LNCaP clone FGC (cell line): ENCODE data around the gene HLA-DQA1.

Source experiments
- DNase-seq: peaks from one replicate; pipeline ENCODE4 v3.0.0-alpha.2; 2011; ENCODE audit warnings: low read depth
- H3K4me3 ChIP-seq: 2 replicates; pipeline ENCODE4 v1.5.1; 2011; ENCODE audit warnings: mild to moderate bottlenecking, low read depth, low read length, control low read depth
- CTCF ChIP-seq: IDR thresholded peaks from 2 replicates; pipeline ENCODE4 v1.5.1; 2012; ENCODE audit warnings: mild to moderate bottlenecking; ENCODE audit not compliant: control insufficient read depth, insufficient read depth; ENCODE audit errors: extremely low read depth

Gene HLA-DQA1

GRCh38 chr6:32609731-32610640, 27.2 kb upstream of the HLA-DQA1 start:
- no peak for TF ChIP-seq CTCF
- H3K4me3 ChIP-seq: no peak overlapping the region
- peak; percentile 83 for DNase-seq

GRCh38 chr6:32610682-32611296, 26.4 kb upstream of the HLA-DQA1 start:
- DNase-seq: no peak
- no peak overlapping the region for H3K4me3 ChIP-seq
- no peak for TF ChIP-seq CTCF

DNA sequence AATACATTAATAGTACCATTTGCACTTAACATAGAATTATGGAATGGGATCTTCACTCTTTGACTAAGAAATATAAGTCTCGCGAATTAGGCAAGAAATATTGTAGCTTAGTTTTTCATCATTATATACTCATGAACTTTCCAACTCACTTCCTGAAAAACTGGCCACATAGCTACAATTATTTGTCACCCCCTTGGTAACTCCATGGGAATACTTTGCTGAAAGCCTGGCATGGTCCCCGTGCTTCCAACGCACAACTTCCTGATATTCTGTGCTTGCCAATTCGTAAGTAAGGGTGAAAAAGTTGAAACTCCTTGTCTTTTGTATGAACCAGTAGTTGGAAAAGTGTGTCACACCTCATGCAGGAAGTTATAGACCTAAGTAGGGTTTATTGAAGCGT, 23.7 kb upstream of the HLA-DQA1 start:
- TF ChIP-seq CTCF: no peak
- DNase-seq: no peak
- H3K4me3 ChIP-seq: no peak overlapping the region

GRCh38 chr6:32614366-32615081, 22.7 kb upstream of the HLA-DQA1 start:
- H3K4me3 ChIP-seq: no peak overlapping the region
- no peak for TF ChIP-seq CTCF
- DNase-seq: no peak

DNA sequence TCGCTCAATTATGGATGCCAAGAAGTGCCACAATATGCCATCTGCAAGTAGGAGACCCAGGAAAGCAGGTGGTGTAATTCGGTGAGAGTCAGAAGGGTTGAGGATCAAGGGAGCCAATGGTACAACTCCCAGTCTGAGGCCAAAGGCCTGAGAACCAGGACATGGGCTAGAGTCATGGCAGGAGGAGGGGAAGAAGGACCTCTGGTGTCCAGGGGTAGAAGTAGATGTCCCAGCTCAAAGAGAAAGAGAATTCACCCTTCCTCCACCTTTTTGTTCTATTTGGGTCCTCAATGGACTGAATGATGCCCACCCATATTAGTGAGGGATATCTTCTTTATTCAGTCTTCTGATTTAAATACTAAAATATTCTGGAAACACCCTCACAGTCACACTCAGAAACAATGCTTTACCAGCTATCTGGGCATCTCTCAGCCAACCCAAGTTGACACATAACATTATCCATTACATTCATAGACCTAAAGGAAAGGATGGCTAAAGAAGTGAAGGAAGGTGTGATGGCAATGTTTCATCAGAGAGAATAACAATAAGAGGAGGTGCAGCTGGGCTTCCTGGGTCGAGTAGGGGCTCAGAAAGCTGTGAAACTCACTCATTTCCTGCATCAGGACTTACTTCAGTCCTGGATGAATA, 21.2 kb upstream of the HLA-DQA1 start:
- peak overlapping the region; percentile 27; the same call in 1 of the 2 replicates for H3K4me3 ChIP-seq
- no peak for TF ChIP-seq CTCF
- DNase-seq: no peak

GRCh38 chr6:32617751-32618150, 19.5 kb upstream of the HLA-DQA1 start:
- no peak for DNase-seq
- no peak for TF ChIP-seq CTCF

More at GRCh38 chr6:32617751-32618150, 19.5 kb upstream of the HLA-DQA1 start:
- no peak overlapping the region for H3K4me3 ChIP-seq
